OCI-LY3 (cell line): Measurements from ENCODE around the gene MCM3AP.

Experiments
- H2AFZ ChIP-seq: fragments of 200-600, 300-600 bp; shearing (Covaris generic); 2 replicates; pipeline ENCODE4 v1.6.0; 2014; ENCODE audit warnings: antibody characterized with exemption, low read depth, low read length
- H3K27ac ChIP-seq: fragments of 200-600, 300-600 bp; sonication (generic); 2 replicates; pipeline ENCODE4 v1.5.1; 2014; ENCODE audit warnings: mild to moderate bottlenecking, low read length, moderate library complexity, mixed read lengths
- H3K27me3 ChIP-seq: fragments of 200-600, 300-600 bp; sonication (generic); 2 replicates; pipeline ENCODE4 v1.6.1; 2014; ENCODE audit warnings: low read depth, low read length, mixed read lengths
- H3K36me3 ChIP-seq: fragments of 200-600, 300-600 bp; sonication (generic); replicated peaks from 2 replicates; pipeline ENCODE3; 2014; ENCODE audit warnings: low read depth, low read length, mixed read lengths
- H3K4me1 ChIP-seq: fragments of 300-600, 200-600 bp; sonication (generic); 2 replicates; pipeline ENCODE4 v1.6.1; 2014; ENCODE audit warnings: low read length, mixed read lengths
- H3K4me2 ChIP-seq: fragments of 200-600, 300-600 bp; sonication (generic); 2 replicates; pipeline ENCODE4 v1.6.1; 2014; ENCODE audit warnings: low read length, mixed read lengths
- H3K4me3 ChIP-seq: fragments of 300-600, 200-600 bp; sonication (generic); 2 replicates; pipeline ENCODE4 v1.5.1; 2014; ENCODE audit warnings: antibody characterized with exemption, mild to moderate bottlenecking, low read length, moderate library complexity
- H3K79me2 ChIP-seq: fragments of 300-600, 200-600 bp; shearing (Covaris generic); 2 replicates; pipeline ENCODE4 v1.6.1; 2014; ENCODE audit warnings: mild to moderate bottlenecking, low read length, mixed read lengths
- H3K9ac ChIP-seq: fragments of 300-600, 200-600 bp; shearing (Covaris generic); 2 replicates; pipeline ENCODE4 v1.6.0; 2014; ENCODE audit warnings: mild to moderate bottlenecking, low read length, moderate library complexity
- H3K9me3 ChIP-seq: fragments of 200-600, 300-600 bp; shearing (Covaris generic); 2 replicates; pipeline ENCODE4 v1.6.1; 2014; ENCODE audit warnings: low read length, mixed read lengths; ENCODE audit not compliant: insufficient read depth
- H4K20me1 ChIP-seq: fragments of 200-600, 300-600 bp; sonication (generic); 2 replicates; pipeline ENCODE4 v1.6.1; 2016; ENCODE audit warnings: low read length, mixed read lengths; ENCODE audit not compliant: insufficient read depth
- CTCF ChIP-seq: fragments of 200-600, 300-600 bp; sonication (generic); IDR thresholded peaks from 2 replicates; pipeline ENCODE4 v1.5.1; 2014; ENCODE audit warnings: antibody characterized with exemption, low read length, low read depth
- EZH2phosphoT487 ChIP-seq: fragments of 200-600 bp; shearing (Covaris generic); IDR thresholded peaks from 2 replicates; pipeline ENCODE4 v1.6.1; 2018; ENCODE audit warnings: antibody characterized with exemption, mixed run types, low read depth

Gene MCM3AP

GRCh38 chr21:46301759-46302158, 16.3 kb upstream of the MCM3AP start:
- no peak for TF ChIP-seq CTCF
- Histone ChIP-seq H4K20me1 (no peaks in the 10 kb centered on the region), H3K4me3 (no peak overlapping the region), H3K79me2 (no peaks in the 10 kb centered on the region), H3K27me3 (no peaks in the 10 kb centered on the region), H3K9ac (no peak overlapping the region), H3K9me3 (no peaks in the 10 kb centered on the region), H2AFZ (no peak overlapping the region), H3K36me3 (peaks cover 7% of the 10 kb centered on the region), H3K27ac (no peak overlapping the region), H3K4me1 (no peaks in the 10 kb centered on the region), H3K4me2 (no peak overlapping the region)

- no peak overlapping the region for H3K4me2 ChIP-seq
- no peak overlapping the region for H3K27ac ChIP-seq
- H3K4me1 ChIP-seq: no peaks in the 10 kb centered on the region
- H2AFZ ChIP-seq: no peak overlapping the region
- peaks cover 3% of the 10 kb centered on the region for H3K36me3 ChIP-seq
- no peaks in the 10 kb centered on the region for H3K9me3 ChIP-seq
- no peak for TF ChIP-seq EZH2phosphoT487
- no peak for TF ChIP-seq CTCF
- H4K20me1 ChIP-seq: no peaks in the 10 kb centered on the region
- no peaks in the 10 kb centered on the region for H3K79me2 ChIP-seq
- H3K9ac ChIP-seq: no peak overlapping the region
- H3K4me3 ChIP-seq: no peak overlapping the region
- no peaks in the 10 kb centered on the region for H3K27me3 ChIP-seq
Measured at GRCh38 chr21:46299167-46299566, 13.8 kb upstream of the MCM3AP start.

GRCh38 chr21:46297338-46298271, 12.2 kb upstream of the MCM3AP start:
- Histone ChIP-seq H2AFZ (no peak overlapping the region), H3K36me3 (peaks cover 3% of the 10 kb centered on the region), H4K20me1 (no peaks in the 10 kb centered on the region), H3K9me3 (no peaks in the 10 kb centered on the region), H3K27me3 (no peaks in the 10 kb centered on the region), H3K79me2 (no peaks in the 10 kb centered on the region), H3K4me1 (no peaks in the 10 kb centered on the region), H3K27ac (no peak overlapping the region), H3K4me2 (no peak overlapping the region), H3K9ac (no peak overlapping the region), H3K4me3 (no peak overlapping the region)
- TF ChIP-seq EZH2phosphoT487 (no peak), CTCF (no peak)

GRCh38 chr21:46295996-46296752, 10.8 kb upstream of the MCM3AP start:
- Histone ChIP-seq H3K4me3 (no peak overlapping the region), H3K79me2 (no peaks in the 10 kb centered on the region), H3K27ac (no peak overlapping the region), H2AFZ (no peak overlapping the region), H4K20me1 (no peaks in the 10 kb centered on the region), H3K4me1 (peaks cover 5% of the 10 kb centered on the region; the same call in 1 of the 2 replicates), H3K9ac (no peak overlapping the region), H3K27me3 (no peaks in the 10 kb centered on the region), H3K9me3 (0 out of 2 replicates have a peak, but pooled peaks cover 3% of the 10 kb centered on the region), H3K36me3 (peaks cover 15% of the 10 kb centered on the region), H3K4me2 (no peak overlapping the region)
- no peak for TF ChIP-seq EZH2phosphoT487
- no peak for TF ChIP-seq CTCF
